ENCODE results near the gene CCR6. TPM values are rescaled to one million over a fixed set of nuclear protein-coding genes. Genes with fewer than 3 reads are reported as not detected.

CCR6 gene
- total and polyA plus RNA-seq, 2 donors (not counting 3 experiments of a cell fraction or from before 2014, with no cell fraction given) = not detected

GRCh38 chr6:167120583-167120903 is 2.4 kb upstream of the CCR6 start:
- H3K79me2 ChIP-seq (ENCODE audit: control insufficient read depth, insufficient read depth, low read length) = no peaks in the 10 kb centered on the region
- no peaks in the 10 kb centered on the region for H4K20me1 ChIP-seq (replicated peaks; ENCODE audit: control insufficient read depth, extremely low read depth, insufficient read depth, low read length)
- FAIRE-seq (no peak), DNase-seq (ENCODE audit: low read depth, low spot score) (no peak)
- no peak overlapping the region for H3K4me3 ChIP-seq (replicated peaks in 1 of 3; ENCODE audit: insufficient read depth in 1 of 3, low read depth in 1 of 3, low read length in 3 of 3)
- H3K9me1 ChIP-seq (replicated peaks; ENCODE audit: control insufficient read depth, extremely low read depth, insufficient read depth, low read length) = no peaks in the 10 kb centered on the region
- BruUV-seq (replicated peaks) = no TSS peak
- intact Hi-C loops (cut with micrococcal nuclease) (no loop called here), dilution Hi-C loops (cut with MboI; ENCODE audit: extremely low pct_ligation_motif_present, low sequenced_read_pairs) (no loop called here)
- no peak overlapping the region for H3K27ac ChIP-seq (ENCODE audit: insufficient read depth, low read depth, low read length)
- no peaks in the 10 kb centered on the region for H3K4me1 ChIP-seq (ENCODE audit: control insufficient read depth, extremely low read depth, insufficient read depth, low read length)
- CTCF ChIA-PET = no interaction called here
- TF ChIP-seq MAX (IDR thresholded peaks at IDR 0.05; ENCODE audit: insufficient read depth, insufficient read length) (no peak), JUN (IDR thresholded peaks at IDR 0.05; ENCODE audit: borderline replicate concordance, insufficient read depth, insufficient read length, low read depth) (no peak), EZH2 (IDR thresholded peaks at IDR 0.05; ENCODE audit: borderline replicate concordance, low read depth, low read length, severe bottlenecking) (no peak), POLR2A (IDR thresholded peaks at IDR 0.05; ENCODE audit: low read depth, low read length) (no peak), FOS (IDR thresholded peaks at IDR 0.05; ENCODE audit: borderline replicate concordance, insufficient read depth, low read length) (no peak), GATA2 (IDR thresholded peaks at IDR 0.05; ENCODE audit: insufficient read depth, insufficient read length, low read depth, low read length) (no peak), CTCF (IDR thresholded peaks at IDR 0.05; ENCODE audit: extremely low read depth in 1 of 2, insufficient read depth in 1 of 2, low read depth in 1 of 2, low read length in 2 of 2) (no peak), POLR2AphosphoS5 (IDR thresholded peaks at IDR 0.05; ENCODE audit: insufficient read depth, low read depth, low read length) (no peak), MYC (IDR thresholded peaks at IDR 0.05; ENCODE audit: low read depth, low read length) (no peak)
- H2AFZ ChIP-seq (ENCODE audit: low read depth, low read length) = no peak overlapping the region
- H3K4me2 ChIP-seq (ENCODE audit: insufficient read depth, low read length) = no peak overlapping the region
- POLR2A ChIA-PET = no interaction called here
- no peaks in the 10 kb centered on the region for H3K27me3 ChIP-seq (ENCODE audit: control insufficient read depth in 2 of 2, insufficient read depth in 2 of 2, low read length in 2 of 2)
- no peaks in the 10 kb centered on the region for H3K9me3 ChIP-seq (replicated peaks; ENCODE audit: control insufficient read depth, insufficient read depth, low read length)
- no peaks in the 10 kb centered on the region for H3K36me3 ChIP-seq (ENCODE audit: control insufficient read depth in 2 of 2, extremely low read depth in 1 of 2, insufficient read depth in 2 of 2, low read length in 2 of 2)
- no peak overlapping the region for H3K9ac ChIP-seq (replicated peaks; ENCODE audit: extremely low read depth, insufficient read depth, low read length)

Measured in endothelial cell of umbilical vein (primary cell).